Gastrocnemius medialis (tissue), 4 donors: Measurements from ENCODE around the gene CEPT1.

ENCODE experiments used
- POLR2A ChIP-seq, 2 donors: fragments of 450-650 bp; IDR thresholded peaks; one replicate each; pipeline ENCODE4 v1.6.1; 2017; ENCODE audit warnings: antibody characterized with exemption in 2 of 2, mild to moderate bottlenecking in 2 of 2, moderate library complexity in 2 of 2
- TF ChIP-seq, protein P1 (sequence below), 5 experiments: fragments of 450-650 bp in 3 of 5; fragments of 200-600 bp in 2 of 5; sonication (generic) in 2 of 5; IDR thresholded peaks in 4 of 5; conservative IDR thresholded peaks in 1 of 5; 1 replicate in 4 of 5; 2 replicates in 1 of 5; pipeline ENCODE4 v1.5.1; 2016 to 2019; ENCODE audit warnings: antibody characterized with exemption in 5 of 5, mild to moderate bottlenecking in 3 of 5, moderate library complexity in 3 of 5

DNA sequence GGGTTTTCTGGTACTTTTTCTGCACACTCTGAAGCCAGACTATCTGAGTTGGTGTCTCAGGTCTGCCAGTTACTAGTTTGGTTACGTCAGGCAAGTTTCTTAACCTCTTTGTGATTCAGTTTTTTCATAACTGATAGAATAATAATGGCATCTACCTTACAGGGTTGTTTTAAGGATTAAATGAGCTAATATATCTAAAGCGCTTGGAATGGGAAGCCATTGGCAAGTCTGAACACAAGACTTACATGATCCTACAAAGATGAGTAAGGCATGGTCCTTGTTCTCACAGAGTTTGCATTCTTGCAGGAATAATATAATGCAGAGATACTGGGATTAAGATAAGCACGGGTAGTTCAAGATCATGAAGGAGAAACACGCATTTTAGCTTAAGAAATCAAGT is 69.6 kb downstream of the CEPT1 start:
- TF ChIP-seq, protein P1, sequence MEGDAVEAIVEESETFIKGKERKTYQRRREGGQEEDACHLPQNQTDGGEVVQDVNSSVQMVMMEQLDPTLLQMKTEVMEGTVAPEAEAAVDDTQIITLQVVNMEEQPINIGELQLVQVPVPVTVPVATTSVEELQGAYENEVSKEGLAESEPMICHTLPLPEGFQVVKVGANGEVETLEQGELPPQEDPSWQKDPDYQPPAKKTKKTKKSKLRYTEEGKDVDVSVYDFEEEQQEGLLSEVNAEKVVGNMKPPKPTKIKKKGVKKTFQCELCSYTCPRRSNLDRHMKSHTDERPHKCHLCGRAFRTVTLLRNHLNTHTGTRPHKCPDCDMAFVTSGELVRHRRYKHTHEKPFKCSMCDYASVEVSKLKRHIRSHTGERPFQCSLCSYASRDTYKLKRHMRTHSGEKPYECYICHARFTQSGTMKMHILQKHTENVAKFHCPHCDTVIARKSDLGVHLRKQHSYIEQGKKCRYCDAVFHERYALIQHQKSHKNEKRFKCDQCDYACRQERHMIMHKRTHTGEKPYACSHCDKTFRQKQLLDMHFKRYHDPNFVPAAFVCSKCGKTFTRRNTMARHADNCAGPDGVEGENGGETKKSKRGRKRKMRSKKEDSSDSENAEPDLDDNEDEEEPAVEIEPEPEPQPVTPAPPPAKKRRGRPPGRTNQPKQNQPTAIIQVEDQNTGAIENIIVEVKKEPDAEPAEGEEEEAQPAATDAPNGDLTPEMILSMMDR (IDR thresholded peaks at IDR 0.05 in 4 of 5, conservative IDR thresholded peaks at IDR 0.05 in 1 of 5) = no peak
- no peak for TF ChIP-seq POLR2A (IDR thresholded peaks at IDR 0.05)
